Left lung (tissue), 10 donors: ENCODE results near the gene GRIP2. TPM values are rescaled to one million over a fixed set of nuclear protein-coding genes. Genes with fewer than 3 reads are reported as not detected.

Source experiments
- ATAC-seq: fragments of 200-7000 bp; cut with Tn5 transposase; one replicate; pipeline ENCODE4 v1.9.1; 2020; ENCODE audit warnings: moderate library complexity
- DNase-seq, 4 donors: peaks; one replicate each; pipeline ENCODE4 v3.0.0-alpha.2; 2013 to 2020
- H3K27ac ChIP-seq, 2 donors: fragments of 200-600 bp; sonication (generic) in 1 of 2; one replicate each; pipeline versions ENCODE4 v1.5.0 to v1.8.0; 2020 to 2021
- H3K27me3 ChIP-seq, 2 donors: fragments of 200-600 bp; sonication (generic) in 1 of 2; one replicate each; pipeline versions ENCODE4 v1.5.0 to v1.8.0; 2020 to 2021
- H3K36me3 ChIP-seq, 2 donors: fragments of 200-600 bp; sonication (generic) in 1 of 2; one replicate each; pipeline versions ENCODE4 v1.5.0 to v1.8.0; 2020 to 2021
- H3K4me1 ChIP-seq, 2 donors: fragments of 200-600 bp; one replicate each; pipeline ENCODE4 v1.8.0; 2021
- H3K4me3 ChIP-seq, 2 donors: fragments of 200-600 bp; sonication (generic) in 1 of 2; one replicate each; pipeline versions ENCODE4 v1.5.0 to v1.8.0; 2020 to 2021; ENCODE audit warnings: mild to moderate bottlenecking in 1 of 2
- H3K9me3 ChIP-seq, 2 donors: fragments of 200-600 bp; sonication (generic) in 1 of 2; one replicate each; pipeline versions ENCODE4 v1.5.0 to v1.8.0; 2020 to 2021
- intact Hi-C, 2 donors: fragments of 100-400 bp; cut with DNase I; formaldehyde crosslinking; loops; one replicate each; pipeline versions ENCODE4 v1.11.2 to v1.14.2; 2022
- polyA plus RNA-seq, 6 donors: library from polyadenylated mRNA; unstranded; fragments of 120-200 nt; gene quantifications; one replicate each; pipeline ENCODE4 v1.2.1, GENCODE V29; 2013; ENCODE audit not compliant: insufficient read length in 6 of 6
- total RNA-seq, 2 donors: library from RNA; stranded (reverse); fragmentation: NEBNext Ultra II Directional; extraction: Animal tissue kit (Norgen Biotek cat#: 25700); gene quantifications; one replicate each; pipeline ENCODE4 v1.2.1, GENCODE V29; 2021
- TF ChIP-seq, protein P1 (sequence below), 2 donors: fragments of 200-600 bp; sonication (generic) in 1 of 2; IDR thresholded peaks; one replicate each; pipeline versions ENCODE4 v1.5.0 to v1.8.0; 2021; ENCODE audit warnings: antibody characterized with exemption in 2 of 2
- donor health status: DM: no; HTN: yes; CAD: no.
- donor health status: DM: no; HTN: no; CAD: no.

Gene GRIP2
- total and polyA plus RNA-seq, 8 donors: 0.31 to 1.9 (median 1.1) TPM

DNA sequence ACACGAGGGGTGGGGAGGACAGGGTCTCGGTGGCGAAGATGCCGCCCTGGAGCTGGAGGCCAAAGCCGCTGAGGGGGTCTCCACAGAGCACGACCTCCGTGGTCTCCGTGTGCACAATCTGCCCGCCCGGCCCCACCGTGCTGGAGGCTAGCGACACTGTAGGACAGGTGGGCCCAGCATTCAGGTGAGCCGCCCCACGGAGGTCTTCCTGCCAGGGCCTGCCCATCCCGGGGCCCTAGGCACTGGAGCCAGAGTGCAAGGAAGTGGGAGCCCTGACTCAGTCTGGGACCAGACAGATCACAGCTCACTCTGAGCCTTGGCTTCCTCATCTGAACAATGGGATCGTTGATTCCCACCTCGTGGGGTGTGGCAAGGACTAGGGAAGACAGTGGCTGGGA is 25.8 kb downstream of the GRIP2 start:
- TF ChIP-seq, protein P1, sequence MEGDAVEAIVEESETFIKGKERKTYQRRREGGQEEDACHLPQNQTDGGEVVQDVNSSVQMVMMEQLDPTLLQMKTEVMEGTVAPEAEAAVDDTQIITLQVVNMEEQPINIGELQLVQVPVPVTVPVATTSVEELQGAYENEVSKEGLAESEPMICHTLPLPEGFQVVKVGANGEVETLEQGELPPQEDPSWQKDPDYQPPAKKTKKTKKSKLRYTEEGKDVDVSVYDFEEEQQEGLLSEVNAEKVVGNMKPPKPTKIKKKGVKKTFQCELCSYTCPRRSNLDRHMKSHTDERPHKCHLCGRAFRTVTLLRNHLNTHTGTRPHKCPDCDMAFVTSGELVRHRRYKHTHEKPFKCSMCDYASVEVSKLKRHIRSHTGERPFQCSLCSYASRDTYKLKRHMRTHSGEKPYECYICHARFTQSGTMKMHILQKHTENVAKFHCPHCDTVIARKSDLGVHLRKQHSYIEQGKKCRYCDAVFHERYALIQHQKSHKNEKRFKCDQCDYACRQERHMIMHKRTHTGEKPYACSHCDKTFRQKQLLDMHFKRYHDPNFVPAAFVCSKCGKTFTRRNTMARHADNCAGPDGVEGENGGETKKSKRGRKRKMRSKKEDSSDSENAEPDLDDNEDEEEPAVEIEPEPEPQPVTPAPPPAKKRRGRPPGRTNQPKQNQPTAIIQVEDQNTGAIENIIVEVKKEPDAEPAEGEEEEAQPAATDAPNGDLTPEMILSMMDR (IDR thresholded peaks at IDR 0.05): no peak
- Histone ChIP-seq H3K27me3 (no peaks in the 10 kb centered on the region), H3K36me3 (no peaks in the 10 kb centered on the region), H3K9me3 (no peaks in the 10 kb centered on the region), H3K27ac (no peak overlapping the region), H3K4me3 (no peak overlapping the region), H3K4me1 (no peaks in the 10 kb centered on the region)
- DNase-seq (no peak), ATAC-seq (no peak)
- intact Hi-C loops: no loop called here

DNA sequence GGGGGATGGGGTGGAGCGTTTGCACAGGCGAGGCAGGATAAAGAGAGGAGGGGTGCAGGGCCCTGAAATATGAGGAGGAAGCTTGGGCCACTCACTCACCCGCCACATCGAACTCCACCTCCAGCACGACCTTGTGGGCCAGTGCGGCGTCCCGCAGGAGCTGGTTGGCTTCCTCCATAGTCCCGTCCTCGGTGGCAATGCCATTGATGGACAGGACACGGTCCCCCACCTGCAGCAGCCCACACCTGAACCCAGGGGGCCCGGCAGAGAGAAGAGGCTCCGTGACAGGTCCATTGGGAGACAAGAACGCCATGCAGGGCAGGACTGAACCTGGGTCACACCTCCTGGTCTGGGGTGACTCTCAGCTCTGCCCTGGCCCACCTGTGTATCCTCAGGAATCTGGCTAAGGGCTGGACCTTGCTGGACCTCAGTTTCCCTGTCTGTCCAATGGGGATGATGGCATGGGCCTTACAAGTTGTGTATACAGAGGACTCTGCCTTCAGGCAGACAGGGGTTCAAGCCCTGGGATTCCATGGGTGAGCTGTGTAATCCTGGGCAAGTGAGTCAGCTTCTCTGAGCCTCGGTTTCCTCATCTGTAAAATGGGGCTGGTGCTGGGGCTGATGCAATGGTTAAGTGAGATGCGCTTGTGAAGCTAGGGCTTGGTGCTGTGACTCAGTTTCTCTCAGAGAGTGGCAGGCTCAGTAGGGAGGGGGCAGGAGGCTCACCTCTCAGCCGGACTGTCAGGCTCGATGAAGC is 26.4 kb downstream of the GRIP2 start:
- no peak for DNase-seq
- H3K4me3 ChIP-seq: no peak overlapping the region
- no peak overlapping the region for H3K27ac ChIP-seq
- TF ChIP-seq, protein P1 (IDR thresholded peaks at IDR 0.05): no peak
- no peaks in the 10 kb centered on the region for H3K27me3 ChIP-seq
- intact Hi-C loops: no loop called here
- no peaks in the 10 kb centered on the region for H3K36me3 ChIP-seq
- no peak for ATAC-seq
- no peaks in the 10 kb centered on the region for H3K4me1 ChIP-seq
- no peaks in the 10 kb centered on the region for H3K9me3 ChIP-seq

DNA sequence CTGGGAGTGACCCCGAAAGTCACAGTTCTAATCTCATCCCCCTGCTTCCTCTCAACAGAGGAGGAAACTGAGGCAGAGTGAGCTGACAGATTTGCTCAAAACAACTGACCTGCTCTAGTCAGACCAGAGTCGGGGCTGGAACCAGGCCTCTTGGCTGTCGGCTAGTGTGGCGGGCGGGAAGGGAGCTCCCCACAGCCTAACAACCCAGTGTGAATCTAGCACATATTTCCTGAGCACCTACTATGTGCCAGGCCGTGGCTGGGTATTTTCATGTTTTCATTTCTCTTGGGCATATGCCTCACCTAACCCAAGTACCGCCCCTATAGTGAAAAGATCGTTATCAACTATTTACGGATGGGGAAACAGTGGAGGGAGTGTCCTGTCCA is 27.2 kb downstream of the GRIP2 start:
- Histone ChIP-seq H3K36me3 (no peaks in the 10 kb centered on the region), H3K27me3 (no peaks in the 10 kb centered on the region), H3K27ac (no peak overlapping the region), H3K4me3 (no peak overlapping the region), H3K9me3 (no peaks in the 10 kb centered on the region), H3K4me1 (no peaks in the 10 kb centered on the region)
- intact Hi-C loops: no loop called here
- TF ChIP-seq, protein P1 (IDR thresholded peaks at IDR 0.05): no peak
- ATAC-seq (no peak), DNase-seq (no peak)

DNA sequence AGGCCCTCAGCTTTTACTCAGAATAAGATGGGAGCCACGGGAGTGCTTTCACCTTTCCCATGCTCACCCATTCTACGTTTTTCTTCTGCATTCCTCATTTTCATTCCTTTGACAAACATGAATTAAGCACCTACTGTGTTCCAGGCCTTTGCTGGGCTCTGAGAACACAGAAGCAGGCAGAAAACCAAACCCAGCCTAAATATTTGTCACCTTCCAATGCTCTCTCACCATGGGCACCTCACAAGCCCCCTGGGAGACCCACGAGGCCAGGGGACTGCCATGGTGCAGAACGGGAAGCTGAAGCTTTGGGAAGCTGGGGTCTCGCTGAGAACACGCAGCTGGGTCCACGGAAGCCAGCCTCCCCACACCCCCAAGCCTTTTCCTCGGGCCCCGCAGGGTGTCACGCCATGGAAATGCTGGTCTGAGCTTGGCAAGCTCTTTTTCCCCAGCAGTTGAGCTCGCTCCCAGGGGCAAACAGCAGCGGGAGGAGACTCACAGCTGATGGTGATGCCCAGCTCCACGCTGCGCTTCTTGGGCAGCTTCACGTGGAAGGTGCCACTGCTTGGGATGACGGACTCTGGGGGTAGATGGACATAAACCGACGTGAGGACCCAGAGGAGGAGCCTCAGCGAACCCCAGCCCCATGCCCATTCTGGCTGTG is 27.7 kb downstream of the GRIP2 start:
- ATAC-seq: no peak
- Histone ChIP-seq H3K4me3 (no peak overlapping the region), H3K9me3 (no peaks in the 10 kb centered on the region), H3K36me3 (no peaks in the 10 kb centered on the region), H3K27me3 (no peaks in the 10 kb centered on the region), H3K4me1 (no peaks in the 10 kb centered on the region), H3K27ac (no peak overlapping the region)
- no peak for DNase-seq
- TF ChIP-seq, protein P1 (IDR thresholded peaks at IDR 0.05): no peak
- intact Hi-C loops: no loop called here

DNA sequence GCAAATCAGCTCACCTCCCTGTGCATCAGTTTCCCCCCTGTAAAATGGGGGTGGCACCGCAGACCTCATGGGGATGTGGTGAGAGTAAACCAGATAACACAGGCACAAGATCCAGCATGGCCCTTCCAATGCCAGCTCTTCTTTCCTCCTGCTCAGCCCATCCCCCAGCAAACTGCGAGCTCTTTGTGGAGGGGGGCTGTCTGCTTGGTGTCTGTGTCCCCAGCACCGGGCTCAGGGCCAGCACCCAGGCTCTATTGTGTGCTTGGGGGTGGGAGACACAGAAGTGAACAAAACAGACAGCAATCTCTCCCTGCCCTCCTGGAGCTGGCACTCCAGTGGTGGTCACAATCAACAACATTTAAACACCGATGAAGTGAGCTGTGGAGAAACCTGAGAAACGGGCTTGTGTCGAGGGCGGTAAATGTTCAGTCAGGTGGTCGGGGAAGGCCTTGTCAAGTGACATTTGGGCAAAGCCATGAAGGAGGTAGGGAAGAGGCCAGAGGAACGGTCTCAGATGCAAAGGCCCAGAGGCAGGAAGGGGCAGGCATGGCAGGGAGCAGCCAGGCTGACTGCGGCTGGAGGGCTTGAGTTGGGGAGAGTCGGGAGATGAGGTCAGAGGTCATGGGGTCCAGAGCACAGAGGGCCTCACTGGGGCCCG is 28.4 kb downstream of the GRIP2 start:
- TF ChIP-seq, protein P1 (IDR thresholded peaks at IDR 0.05): no peak
- H3K4me3 ChIP-seq: no peak overlapping the region
- no peak overlapping the region for H3K27ac ChIP-seq
- no peaks in the 10 kb centered on the region for H3K4me1 ChIP-seq
- intact Hi-C loops: no loop called here
- ATAC-seq (no peak), DNase-seq (no peak)
- H3K36me3 ChIP-seq: no peaks in the 10 kb centered on the region
- no peaks in the 10 kb centered on the region for H3K9me3 ChIP-seq
- H3K27me3 ChIP-seq: no peaks in the 10 kb centered on the region
